ENCODE results near the gene EXT2.

EXT2 gene

DNA sequence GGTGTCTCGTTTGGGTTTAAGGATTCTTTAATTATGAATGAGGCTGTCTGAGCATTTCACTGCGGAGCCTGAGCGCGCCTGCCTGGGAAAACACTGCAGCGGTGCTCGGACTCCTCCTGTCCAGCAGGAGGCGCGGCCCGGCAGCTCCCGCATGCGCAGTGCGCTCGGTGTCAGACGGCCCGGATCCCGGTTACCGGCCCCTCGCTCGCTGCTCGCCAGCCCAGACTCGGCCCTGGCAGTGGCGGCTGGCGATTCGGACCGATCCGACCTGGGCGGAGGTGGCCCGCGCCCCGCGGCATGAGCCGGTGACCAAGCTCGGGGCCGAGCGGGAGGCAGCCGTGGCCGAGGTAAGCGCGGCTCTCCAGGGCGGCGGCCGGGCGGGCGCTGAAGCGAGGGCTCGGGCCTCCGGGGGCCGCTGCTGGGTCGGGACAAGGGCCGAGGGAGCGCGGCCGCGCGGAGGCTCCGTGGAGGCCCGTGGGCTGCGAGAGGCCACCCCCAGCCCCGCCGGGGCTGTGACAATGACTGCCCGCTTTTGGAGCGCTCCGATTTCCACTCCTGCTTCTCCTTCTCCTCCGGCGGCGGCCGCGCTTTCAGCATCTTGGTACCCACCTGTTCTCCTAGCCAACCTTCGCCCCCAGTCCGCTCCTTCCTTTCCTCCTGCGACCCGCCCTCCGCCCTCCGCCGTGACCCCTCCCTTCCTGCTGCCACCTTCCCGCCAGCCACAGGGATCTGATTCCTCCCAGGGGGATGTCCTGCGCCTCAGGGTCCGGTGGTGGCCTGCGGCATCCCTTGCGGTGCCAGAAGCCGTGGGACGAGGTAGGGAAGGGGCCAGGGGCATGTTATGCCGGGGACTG lies at the start of gene EXT2:
EXT2 (plus strand) TSS at position 173 of the 854 bp plus-strand sequence. CDS start 12,035 bp downstream, outside the sequence.
- peak; percentile 71 for DNase-seq

DNA sequence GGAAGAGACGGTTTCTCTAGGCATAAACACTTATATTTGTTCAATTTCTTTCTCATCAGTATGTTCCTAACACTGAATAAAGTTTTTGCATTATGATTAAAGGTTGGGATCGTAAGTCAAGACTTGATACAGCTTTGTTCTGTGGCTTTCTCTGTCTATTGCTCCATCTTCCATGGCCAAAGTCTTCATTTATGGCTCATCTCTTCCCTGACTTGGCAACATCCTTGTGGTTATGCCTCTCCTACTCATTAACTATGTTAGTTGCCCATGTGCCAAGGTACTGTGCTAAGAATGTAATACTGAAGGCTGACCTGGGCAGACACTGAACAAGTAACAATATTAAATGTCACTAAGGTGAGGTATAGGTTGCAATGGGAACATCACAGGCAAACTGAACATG lies 49.3 kb upstream of the EXT2 start:
- no peak for DNase-seq

DNA sequence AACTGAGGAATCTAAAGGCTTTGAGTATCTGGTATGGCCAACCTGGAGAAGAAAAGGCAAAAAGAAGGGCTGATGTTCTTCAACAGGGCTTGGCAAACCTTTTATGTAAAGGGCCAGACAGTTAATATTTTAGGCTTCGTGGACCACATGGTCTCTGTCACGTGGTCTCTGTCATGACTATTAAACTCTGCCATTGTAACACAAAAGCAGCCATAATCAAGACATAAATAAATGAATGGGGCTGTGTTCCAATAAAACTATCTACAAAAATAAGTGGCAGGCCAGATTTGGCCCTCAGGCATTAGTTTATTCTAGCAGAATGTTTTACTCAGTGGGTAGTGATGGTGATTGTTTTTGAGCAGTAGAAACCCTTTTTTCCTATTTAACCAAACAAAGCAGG lies 48.2 kb upstream of the EXT2 start:
- DNase-seq: no peak

DNA sequence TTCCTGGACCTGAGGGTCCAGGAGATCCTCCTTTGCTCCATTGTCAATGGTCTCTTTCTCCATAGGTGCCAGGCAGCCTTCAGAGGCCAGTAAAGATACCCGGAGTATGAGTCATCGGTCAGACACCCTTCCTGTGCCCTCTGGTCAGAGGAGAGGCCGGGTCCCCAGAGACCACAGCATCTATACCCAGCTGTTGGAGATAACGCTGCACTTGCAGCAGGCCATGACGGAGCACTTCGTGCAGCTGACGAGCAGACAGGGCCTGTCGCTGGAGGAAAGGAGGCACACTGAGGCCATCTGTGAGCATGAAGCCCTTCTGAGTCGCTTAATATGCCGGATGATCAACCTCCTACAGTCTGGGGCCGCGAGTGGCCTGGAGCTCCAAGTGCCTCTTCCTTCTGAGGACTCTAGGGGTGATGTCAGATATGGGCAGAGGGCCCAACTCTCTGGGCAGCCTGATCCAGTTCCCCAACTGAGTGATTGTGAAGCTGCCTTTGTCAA lies 47.5 kb upstream of the EXT2 start, which contains the start of gene ACCSL:
ACCSL (plus strand) TSS at position 51 of the 501 bp plus-strand sequence; CDS start at position 107, 56 bp downstream.
- DNase-seq: no peak

DNA sequence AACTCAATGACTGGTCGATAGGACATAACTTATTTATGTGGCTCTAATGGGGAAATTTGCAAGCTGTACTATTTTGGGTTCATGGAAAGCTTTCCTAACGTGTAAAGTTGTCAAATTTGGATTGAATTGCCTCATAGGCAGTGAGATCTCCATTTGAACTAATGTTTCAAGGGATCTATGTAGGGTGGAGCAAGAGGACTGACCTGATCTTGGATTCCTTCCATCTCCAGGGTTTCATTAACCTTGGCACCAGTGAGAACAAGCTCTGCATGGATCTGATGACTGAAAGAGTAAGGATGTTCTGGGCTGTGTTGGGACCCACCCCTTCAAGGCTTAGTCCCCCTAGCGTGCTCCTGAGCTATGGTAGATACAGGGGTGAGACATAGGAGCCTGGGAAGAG lies 45.6 kb upstream of the EXT2 start:
- DNase-seq: no peak

DNA sequence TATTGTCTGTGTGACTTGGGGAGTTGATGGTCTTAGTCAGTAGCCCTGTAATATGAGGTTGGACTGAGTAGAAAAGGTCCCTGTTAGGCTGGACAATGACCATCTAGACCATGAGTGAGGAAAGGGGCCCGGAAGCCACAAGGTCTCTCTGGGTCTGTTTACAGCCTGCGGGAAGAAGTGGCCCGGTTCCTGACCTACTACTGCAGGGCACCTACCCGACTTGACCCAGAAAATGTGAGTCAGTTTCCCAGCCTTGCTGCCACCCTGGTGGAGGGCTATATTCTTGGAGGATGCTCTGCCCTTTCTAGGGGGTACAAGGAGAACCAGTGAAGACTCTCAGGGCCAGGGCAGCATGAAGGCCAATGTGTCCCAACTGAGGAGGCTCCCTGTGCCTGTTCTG lies 44.3 kb upstream of the EXT2 start:
- DNase-seq: no peak

DNA sequence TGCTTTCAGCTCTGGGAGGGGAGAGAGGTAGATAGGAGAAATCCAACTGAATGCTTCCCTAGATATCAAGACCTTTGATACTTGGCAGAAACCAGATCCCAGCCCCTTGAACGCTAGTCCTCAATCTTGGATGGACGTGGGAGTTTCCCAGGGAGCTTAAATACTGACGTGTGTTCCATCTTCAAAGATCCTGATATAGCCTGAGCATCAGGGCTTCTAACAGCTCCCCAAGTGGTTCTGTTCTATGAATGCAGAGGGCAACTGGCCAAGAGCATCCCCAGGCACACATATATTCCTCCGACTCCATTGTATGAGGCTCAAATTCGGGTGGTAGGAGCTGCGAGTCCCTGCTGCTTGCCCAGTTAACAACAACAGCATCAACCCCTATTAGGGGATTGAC lies 38.1 kb upstream of the EXT2 start:
- DNase-seq: no peak

DNA sequence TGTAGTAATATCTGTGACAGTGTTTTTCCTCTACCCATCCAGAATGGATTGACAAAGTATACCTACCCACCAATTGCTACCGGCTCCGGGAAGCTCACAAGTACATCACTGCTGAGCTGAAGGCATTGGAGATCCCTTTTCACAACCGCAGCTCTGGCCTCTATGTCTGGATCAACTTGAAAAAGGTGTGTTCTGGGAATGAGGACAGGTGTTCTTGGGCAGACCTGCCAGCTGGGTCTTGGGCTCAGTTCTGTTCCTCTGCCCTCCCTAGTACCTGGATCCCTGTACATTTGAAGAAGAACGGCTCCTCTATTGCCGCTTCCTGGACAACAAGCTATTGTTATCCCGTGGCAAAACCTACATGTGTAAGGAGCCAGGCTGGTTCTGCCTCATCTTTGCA lies 37.2 kb upstream of the EXT2 start:
- DNase-seq: no peak

DNA sequence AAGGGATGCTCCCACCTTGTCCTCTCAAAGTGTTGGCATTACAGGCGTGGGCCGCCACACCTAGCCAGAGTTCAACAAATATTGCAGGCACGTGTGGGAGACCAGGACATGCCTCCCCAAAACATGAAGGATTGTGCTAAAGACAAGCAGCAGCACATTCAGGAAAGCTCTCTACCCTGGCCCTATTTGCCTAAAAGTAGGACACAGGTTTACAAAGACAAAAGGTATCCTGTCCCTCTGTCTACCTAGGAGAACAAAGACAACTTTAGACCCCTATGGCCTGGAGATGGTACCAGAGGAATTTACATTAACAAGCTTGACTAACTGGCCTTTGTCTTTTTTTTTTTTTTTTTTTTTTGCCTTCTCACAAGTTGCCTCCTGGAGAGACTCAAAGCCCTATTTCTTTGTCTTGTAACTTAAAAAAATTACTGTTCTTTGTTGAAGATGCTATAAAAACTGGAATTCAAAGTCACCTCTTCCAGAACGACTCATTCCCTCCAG lies 30.3 kb upstream of the EXT2 start:
- DNase-seq: no peak

DNA sequence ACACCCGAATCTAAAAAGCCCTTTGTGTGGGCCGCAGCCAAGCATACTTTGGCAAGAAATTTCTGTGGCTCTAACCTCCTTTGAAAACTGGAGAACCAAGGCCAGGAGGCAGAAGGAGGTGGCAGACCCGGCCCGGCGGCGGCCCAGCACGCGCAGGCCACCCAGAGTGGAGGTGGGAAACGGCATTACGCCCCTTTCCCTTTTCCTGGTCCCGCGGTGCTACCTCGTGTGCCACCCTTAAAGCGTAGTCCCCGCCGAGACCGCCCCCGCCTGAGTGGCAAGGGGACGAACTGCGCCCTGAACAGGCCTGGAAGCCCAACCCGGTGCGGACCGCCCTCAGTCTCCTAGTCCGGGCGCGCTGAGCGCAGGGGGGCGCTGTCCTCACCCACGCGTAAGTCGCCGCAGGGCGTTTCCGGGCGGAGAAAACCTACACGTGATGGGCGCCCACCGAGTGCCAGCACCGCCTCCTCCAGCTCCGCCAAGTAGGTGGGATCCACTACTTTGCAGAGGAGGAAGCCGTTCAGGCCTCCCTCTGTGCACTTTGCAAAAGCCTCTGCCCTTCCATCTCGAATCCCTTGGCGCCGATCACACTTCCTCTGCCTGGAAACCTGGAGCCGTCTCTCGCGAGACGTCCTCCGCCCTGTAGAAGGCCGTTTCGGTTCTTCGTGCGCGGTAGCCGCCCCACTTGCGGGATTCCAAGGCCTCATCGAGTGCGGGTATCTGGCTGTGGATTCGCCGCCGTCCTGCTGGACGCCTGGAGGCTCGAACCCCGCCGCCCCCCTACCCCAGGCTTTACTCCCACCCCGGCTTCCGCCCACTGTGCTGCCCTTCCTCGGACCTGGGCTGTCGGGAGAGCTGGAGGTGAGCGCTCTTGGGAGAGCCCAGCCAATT lies 29.4 kb upstream of the EXT2 start, which contains the start of gene ACCS:
ACCS (plus strand) TSS at position 430 of the 891 bp plus-strand sequence. CDS start 1,358 bp downstream, outside the sequence.
- peak; percentile 76 for DNase-seq

DNA sequence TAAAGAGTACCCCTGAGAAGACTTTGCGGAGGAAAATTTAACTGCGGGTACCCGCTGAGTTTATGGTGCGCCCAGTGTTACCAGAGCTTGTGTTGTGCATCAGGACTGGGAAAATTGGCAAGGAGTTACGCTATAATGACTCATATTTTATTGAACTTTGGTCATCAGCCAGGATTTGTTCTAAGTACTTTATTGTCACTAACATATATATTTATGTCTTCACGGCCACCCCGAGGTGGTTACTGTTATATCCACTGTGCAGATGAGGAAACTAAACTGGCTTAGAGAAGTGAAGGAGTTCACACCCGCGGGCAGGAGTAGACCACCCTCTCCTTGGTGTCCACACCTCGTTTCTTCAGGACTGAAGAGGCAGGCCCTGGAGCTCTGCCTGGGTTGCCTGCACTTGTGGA lies 28.7 kb upstream of the EXT2 start:
- DNase-seq: no peak

DNA sequence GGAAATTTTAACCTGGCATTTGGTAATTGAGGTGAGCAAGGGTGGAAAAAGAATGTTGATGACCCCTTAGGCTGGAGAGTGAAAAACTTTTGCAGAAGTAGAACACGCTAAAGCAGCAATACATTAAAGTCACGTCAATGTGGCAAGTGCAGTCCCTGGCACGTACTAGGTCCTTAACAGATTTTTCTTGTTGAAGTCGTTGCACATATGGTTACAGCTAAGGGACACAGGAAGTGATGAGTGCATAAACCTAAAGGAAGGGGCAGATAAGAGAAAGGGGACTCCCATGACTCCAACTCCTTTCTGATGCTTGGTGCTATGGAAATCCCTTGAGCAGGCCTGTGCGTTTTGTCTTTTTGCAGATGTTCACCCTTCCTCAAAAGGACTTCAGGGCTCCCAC lies 28.2 kb upstream of the EXT2 start:
- no peak for DNase-seq

DNA sequence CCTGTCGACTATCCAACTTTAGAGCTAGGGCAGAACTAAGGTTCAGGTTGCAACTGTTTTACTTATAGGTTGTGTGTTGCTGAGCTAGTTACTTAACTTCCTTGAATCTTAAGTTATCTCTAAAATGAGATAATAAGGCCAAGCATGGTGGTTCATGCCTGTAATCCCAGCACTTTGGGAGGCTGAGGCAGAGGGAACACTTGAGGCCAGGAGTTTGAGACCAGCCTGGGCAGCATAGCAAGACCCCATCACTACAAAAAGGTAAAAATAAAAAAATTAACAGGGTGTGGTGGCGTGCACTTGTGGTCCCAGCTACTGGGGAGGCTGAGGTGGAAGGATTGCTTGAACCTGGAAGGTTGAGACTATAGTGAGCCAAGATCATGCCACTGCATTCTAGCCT lies 27.3 kb upstream of the EXT2 start:
- DNase-seq: no peak

DNA sequence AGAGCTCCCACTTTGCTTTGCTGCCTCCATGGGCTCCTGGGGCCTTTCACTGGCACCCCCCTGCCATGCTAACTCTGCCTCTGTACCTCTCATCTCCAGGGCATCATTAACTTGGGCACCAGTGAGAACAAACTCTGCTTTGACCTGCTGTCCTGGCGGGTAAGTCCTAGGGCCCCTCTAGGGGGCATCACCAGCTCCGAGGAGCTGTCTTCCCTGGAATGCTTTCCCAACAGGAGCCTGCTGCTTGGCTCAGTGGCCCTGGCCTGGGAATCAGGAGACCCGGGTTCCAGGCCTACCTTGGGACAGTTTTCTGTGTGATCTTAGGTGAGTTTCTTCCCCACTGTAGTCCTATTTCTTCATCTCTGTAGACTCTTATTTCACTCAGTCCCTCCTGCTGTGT lies 24.3 kb upstream of the EXT2 start:
- no peak for DNase-seq

DNA sequence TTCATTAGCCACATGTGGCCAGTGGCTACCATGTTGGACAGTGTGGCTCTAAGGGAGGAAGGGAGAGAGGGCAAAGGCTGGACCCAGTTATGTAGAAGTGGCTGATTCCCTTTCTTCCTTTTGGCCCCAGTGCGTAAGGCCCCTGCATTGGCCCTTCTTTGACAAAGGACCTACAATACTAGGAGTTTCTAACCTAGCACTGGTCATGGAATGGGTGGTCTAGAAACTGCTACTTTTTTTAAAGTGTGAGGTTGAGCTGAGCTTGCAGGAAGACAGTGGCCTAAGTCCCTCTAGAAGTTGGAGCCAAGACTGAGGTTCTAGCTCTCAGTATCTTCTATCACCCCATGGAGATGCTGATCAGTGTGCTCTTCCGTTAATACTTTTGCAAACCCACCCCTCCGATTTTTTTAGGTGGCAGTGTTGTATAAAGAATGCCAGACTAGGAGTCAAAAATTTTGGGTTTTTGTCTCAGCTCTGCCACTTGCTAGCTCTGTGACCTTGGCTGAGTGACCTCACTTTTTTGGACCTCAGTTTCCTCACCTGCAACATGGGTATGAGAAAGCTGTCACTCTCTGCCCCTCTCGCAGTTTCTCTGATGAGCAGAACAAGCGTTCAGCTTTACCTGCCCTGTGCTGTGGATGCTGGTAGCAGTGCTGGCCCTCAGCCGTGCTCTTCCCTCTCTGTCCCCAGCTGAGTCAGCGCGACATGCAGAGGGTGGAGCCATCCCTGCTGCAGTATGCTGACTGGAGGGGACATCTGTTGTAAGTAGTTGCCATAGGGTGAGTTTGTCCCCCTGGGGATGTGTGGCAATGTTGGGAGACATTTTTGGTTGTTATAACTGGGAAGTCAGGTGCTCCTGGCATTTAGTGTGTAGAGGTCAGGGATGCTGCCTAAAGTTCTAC lies 22.5 kb upstream of the EXT2 start:
- no peak for DNase-seq

DNA sequence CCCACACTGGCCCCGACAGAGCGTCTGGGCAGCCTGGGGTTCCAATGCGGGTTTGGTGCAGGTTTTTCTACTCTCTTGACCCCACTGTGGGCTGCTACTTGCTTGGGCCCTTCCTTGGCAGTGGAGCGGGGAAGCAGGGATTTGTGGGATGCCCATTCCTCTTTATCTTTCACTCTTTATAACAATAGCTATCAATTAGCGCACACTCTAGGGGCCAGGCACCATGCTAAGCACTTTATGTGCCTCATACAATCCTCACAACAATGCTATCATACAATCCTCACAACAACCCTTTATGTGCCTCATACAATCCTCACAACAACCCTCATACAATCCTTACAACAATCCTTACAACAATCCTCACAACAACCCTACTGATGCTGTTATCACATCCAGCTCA lies 16.7 kb upstream of the EXT2 start:
- no peak for DNase-seq

DNA sequence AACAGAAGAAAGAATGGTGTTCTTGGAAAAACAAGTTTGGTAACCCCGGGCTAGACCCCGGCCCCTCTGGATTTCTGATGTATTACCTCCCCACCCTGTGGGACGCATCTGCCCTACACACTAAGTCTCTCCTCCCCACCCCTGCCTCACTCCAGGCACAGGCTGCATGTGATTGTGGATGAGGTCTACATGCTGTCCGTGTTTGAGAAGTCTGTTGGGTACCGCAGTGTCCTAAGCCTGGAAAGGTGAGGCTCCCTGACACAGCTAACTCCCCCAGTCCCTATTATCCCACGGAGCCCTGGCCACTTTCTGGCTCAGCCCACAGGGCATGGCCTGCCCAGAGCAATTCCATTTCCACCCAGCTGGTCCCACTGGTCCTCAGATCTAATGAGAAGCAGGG lies 16.1 kb upstream of the EXT2 start:
- DNase-seq: no peak

DNA sequence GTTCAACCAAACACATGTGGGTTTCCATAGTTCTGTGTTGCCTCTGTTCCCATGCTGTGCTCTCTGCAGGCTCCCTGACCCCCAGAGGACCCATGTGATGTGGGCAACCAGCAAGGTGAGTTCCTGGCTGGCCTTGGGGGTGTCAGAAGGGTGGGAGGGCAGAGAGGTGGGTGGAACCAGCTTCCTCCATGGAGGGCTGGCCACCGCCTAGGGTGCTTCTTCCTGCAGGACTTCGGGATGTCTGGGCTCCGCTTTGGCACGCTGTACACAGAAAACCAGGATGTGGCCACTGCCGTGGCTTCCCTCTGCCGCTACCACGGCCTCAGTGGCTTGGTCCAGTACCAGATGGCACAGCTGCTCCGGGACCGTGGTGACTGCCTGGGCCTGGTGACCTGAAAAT lies 14.5 kb upstream of the EXT2 start:
- no peak for DNase-seq

DNA sequence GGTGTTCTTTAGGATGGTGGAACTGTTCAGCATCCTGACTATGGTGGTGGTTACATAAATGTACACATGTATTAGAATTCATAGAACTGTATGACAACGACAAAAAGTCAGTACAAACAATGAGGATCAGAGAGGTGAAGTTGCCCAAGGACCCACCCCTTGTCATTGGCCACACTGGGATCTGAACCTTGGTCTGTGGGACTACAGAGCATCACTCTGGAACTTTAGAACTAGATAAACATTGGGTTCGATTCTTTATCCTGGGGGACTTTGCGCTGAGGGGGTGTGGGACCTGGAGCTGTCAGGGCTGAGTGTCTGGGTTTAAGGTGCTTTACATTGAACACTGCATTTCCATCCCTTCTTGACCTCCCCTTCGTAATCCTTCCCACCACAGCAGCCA lies 12.8 kb upstream of the EXT2 start:
- DNase-seq: no peak

DNA sequence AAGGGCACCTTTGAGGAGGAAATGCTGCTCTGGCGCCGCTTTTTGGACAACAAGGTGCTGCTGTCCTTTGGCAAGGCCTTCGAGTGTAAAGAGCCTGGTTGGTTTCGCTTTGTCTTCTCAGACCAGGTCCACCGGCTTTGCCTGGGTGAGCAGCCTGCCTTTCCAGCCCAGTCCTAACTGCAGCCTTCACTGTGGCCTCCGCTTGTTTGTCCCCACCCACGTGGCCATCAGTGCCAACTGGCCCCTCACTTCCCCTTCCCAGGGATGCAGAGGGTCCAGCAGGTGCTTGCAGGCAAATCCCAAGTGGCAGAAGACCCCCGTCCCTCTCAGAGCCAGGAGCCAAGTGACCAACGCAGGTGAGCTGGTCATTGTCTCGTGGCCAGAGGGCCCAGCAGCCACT lies 12.0 kb upstream of the EXT2 start:
- no peak for DNase-seq

DNA sequence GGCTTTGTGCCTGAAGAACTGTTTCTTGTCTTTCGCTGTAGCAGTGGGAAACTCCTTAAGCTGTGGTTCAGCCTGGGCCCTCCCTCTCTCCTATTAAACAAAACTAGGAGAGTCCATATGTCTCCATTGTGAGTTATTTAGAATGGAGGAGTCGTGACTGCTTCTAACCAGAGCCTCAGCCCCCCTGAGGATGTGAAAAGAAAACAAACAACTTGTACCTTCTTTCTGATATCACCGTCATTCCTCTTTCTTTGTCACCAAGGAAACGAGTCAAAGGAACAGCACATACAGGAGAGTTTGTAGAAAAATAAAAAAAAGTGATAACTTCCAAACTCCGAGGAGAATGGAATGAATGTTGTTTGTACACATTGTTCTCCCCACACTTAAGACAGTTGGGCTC lies 11.6 kb upstream of the EXT2 start:
- no peak for DNase-seq

DNA sequence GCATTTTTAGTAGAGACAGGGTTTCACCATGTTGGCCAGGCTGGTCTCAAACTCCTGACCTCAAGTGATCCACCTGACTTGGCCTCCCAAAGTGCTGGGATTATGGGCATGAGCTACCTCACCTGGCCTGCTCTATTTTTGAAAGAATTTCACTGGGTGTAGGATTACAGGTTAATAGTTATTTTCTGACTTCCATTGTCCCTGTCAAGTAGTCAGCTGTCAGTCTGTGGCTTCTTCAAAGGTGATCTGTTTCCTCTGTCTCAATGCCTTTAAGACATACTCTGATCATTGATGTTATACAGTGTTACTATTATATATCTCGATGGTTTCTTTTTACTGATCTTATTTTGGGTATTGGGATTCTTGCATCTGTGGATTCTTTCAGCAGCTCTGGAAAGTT lies 10.1 kb upstream of the EXT2 start:
- DNase-seq: no peak

Measured in NCI-H1694 treated with DMSO at 0.1 percent for 48 hours (cell line).